HG03442 (cell line): ENCODE results near the gene ZNF827.
A peak's percentile ranks its signal among the peaks of the same experiment; 100 is the strongest.
"Not testable (repeated sequence)": the region's sequence is repeated elsewhere in the genome, so short reads cannot be mapped to it uniquely, and the experiment has no call there.

Experiments
- ATAC-seq: cut with Tn5 transposase; IDR thresholded peaks from one replicate; pipeline ENCODE4 v1.9.1; 2021; ENCODE audit warnings: mild to moderate bottlenecking, moderate library complexity; ENCODE audit not compliant: unreplicated experiment

ZNF827 gene

GRCh38 chr4:145866991-145867390, 71.6 kb downstream of the ZNF827 start:
- no peak for ATAC-seq

GRCh38 chr4:145865274-145865941, 73.2 kb downstream of the ZNF827 start:
- ATAC-seq: peak; percentile 50

GRCh38 chr4:145863191-145863590, 75.4 kb downstream of the ZNF827 start:
- ATAC-seq: no peak

- no peak for ATAC-seq
These were observed 77.0 kb downstream of the ZNF827 start for GRCh38 chr4:145861336-145862318.

GRCh38 chr4:145860897-145861296, 77.7 kb downstream of the ZNF827 start:
- no peak for ATAC-seq

- no peak for ATAC-seq
These were observed 78.2 kb downstream of the ZNF827 start for GRCh38 chr4:145860446-145860845.

GRCh38 chr4:145859926-145860325, 78.7 kb downstream of the ZNF827 start:
- ATAC-seq: no peak

GRCh38 chr4:145859426-145859825, 79.2 kb downstream of the ZNF827 start:
- no peak for ATAC-seq

GRCh38 chr4:145852256-145852839, 86.3 kb downstream of the ZNF827 start:
- ATAC-seq: no peak

GRCh38 chr4:145851511-145852201, 87.0 kb downstream of the ZNF827 start:
- no peak for ATAC-seq

GRCh38 chr4:145847764-145848163, 90.9 kb downstream of the ZNF827 start:
- no peak for ATAC-seq

GRCh38 chr4:145845118-145845517, 93.5 kb downstream of the ZNF827 start:
- no peak for ATAC-seq

- ATAC-seq: no peak
These were observed 95.0 kb downstream of the ZNF827 start for GRCh38 chr4:145843639-145844038.

- ATAC-seq: no peak
These were observed 95.5 kb downstream of the ZNF827 start for GRCh38 chr4:145843148-145843547.

GRCh38 chr4:145842224-145842887, 96.3 kb downstream of the ZNF827 start:
- no peak for ATAC-seq

- no peak for ATAC-seq
These were observed 97.8 kb downstream of the ZNF827 start for GRCh38 chr4:145840801-145841200.

GRCh38 chr4:145840162-145840768, 98.4 kb downstream of the ZNF827 start:
- ATAC-seq: peak; percentile 94

- no peak for ATAC-seq
These were observed 99.5 kb downstream of the ZNF827 start for GRCh38 chr4:145839151-145839550.

GRCh38 chr4:145832384-145832783, 106.2 kb downstream of the ZNF827 start:
- not testable (repeated sequence) for ATAC-seq

GRCh38 chr4:145830699-145831098, 107.9 kb downstream of the ZNF827 start:
- ATAC-seq: peak; percentile 66
